Activated CD4-positive, alpha-beta T cell treated with anti-CD3 and anti-CD28 coated beads for 4 hours (primary cell): Measurements from ENCODE around the gene ZAR1.
"Not testable (repeated sequence)": the region's sequence is repeated elsewhere in the genome, so short reads cannot be mapped to it uniquely, and the experiment has no call there.

ENCODE experiments used
- DNase-seq, 2 donors: peaks; one replicate each; pipeline ENCODE4 v3.0.0-alpha.2; 2020

The ZAR1 gene

GRCh38 chr4:48490012-48490679 is at the start of gene ZAR1:
TSS of gene ZAR1 (plus strand) at chr4:48490252. CDS start at chr4:48490292, 40 bp downstream.
- no peak for DNase-seq

- DNase-seq, result not testable (repeated sequence)
Observed at GRCh38 chr4:48440914-48441313, 49.1 kb upstream of the ZAR1 start.

GRCh38 chr4:48445704-48446103 is 44.3 kb upstream of the ZAR1 start:
- no peak for DNase-seq

- DNase-seq, result no peak
Observed at GRCh38 chr4:48446642-48447041, 43.4 kb upstream of the ZAR1 start.

- no peak for DNase-seq
Observed at GRCh38 chr4:48449151-48449550, 40.9 kb upstream of the ZAR1 start.

GRCh38 chr4:48450740-48451139 is 39.3 kb upstream of the ZAR1 start:
- no peak for DNase-seq

GRCh38 chr4:48451656-48452055 is 38.4 kb upstream of the ZAR1 start:
- DNase-seq, result not testable (repeated sequence)

GRCh38 chr4:48454591-48454990 is 35.5 kb upstream of the ZAR1 start:
- no peak for DNase-seq

- DNase-seq, result no peak
Observed at GRCh38 chr4:48461000-48461399, 29.1 kb upstream of the ZAR1 start.

GRCh38 chr4:48462363-48462762 is 27.7 kb upstream of the ZAR1 start:
- no peak for DNase-seq

GRCh38 chr4:48467442-48467841 is 22.6 kb upstream of the ZAR1 start:
- DNase-seq, result no peak

GRCh38 chr4:48467891-48468290 is 22.2 kb upstream of the ZAR1 start:
- DNase-seq, result no peak

GRCh38 chr4:48470137-48470536 is 19.9 kb upstream of the ZAR1 start:
- no peak for DNase-seq

GRCh38 chr4:48470570-48470969 is 19.5 kb upstream of the ZAR1 start:
- no peak for DNase-seq

GRCh38 chr4:48472794-48473193 is 17.3 kb upstream of the ZAR1 start:
- no peak for DNase-seq

GRCh38 chr4:48475770-48476169 is 14.3 kb upstream of the ZAR1 start:
- no peak for DNase-seq

- no peak for DNase-seq
Observed at GRCh38 chr4:48478273-48478672, 11.8 kb upstream of the ZAR1 start.

GRCh38 chr4:48481581-48481980 is 8.5 kb upstream of the ZAR1 start:
- DNase-seq, result no peak

GRCh38 chr4:48483006-48483776 is 6.9 kb upstream of the ZAR1 start, which contains the start of gene SLC10A4:
TSS of gene SLC10A4 (plus strand) at chr4:48483343. CDS start at chr4:48483562, 219 bp downstream.
- DNase-seq, result no peak

GRCh38 chr4:48483777-48484493 is 6.1 kb upstream of the ZAR1 start:
- DNase-seq, result peak in 1 of 2 donors; percentile 9

- no peak for DNase-seq
Observed at GRCh38 chr4:48484494-48485168, 5.4 kb upstream of the ZAR1 start.

GRCh38 chr4:48489683-48490011 is 405 bp upstream of the ZAR1 start:
- no peak for DNase-seq
